Measurements from ENCODE around the gene MRPL27.
"Not testable (repeated sequence)": the region's sequence is repeated elsewhere in the genome, so short reads cannot be mapped to it uniquely, and the experiment has no call there.

MRPL27 gene

DNA sequence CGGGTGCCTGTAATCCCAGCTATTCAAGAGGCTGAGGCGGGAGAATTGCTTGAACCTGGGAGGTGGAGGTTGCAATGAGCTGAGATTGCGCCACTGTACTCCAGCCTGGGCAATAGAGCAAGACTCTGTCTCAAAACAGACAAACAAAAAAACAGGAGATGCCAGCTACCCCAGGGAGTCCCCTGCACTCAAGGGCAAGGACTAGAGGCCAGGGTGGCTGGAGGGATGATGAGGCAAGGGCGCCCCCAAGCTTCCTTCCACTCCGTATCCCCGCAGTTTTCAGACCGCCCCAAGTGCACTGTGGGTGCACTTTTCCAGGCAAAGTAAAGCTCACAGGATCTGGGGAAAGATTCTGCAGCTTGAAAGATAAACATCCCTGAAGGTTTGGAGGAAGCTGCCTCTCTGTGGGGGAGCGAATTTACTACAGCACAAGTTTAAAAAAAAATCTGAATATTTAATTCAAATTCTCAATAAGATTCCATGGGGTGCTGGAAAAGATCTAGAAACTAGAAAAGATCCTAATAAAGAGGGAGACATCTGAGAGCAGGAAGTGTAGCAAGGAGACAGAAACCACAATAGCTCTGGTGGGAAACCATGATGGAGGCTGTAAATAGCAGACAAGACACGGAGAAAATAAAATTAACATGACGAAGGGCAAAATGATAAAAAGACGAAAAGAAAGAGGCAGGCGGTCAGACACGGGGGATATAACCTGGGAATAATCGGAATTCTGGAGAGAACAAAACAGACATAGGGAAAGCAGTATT is 39.5 kb downstream of the MRPL27 start:
- not testable (repeated sequence) for H3K9me3 ChIP-seq (ENCODE audit: low read length); H3K9ac ChIP-seq (ENCODE audit: low read length); H3K4me1 ChIP-seq (ENCODE audit: insufficient read depth, low read length); H3K27me3 ChIP-seq (ENCODE audit: control insufficient read depth in 1 of 2, insufficient read depth in 2 of 2, low read length in 2 of 2); H3K36me3 ChIP-seq (ENCODE audit: insufficient read depth, low read length); H3K27ac ChIP-seq (ENCODE audit: low read depth, low read length); H3K4me3 ChIP-seq (ENCODE audit: low read depth in 1 of 2, low read length in 2 of 2)

DNA sequence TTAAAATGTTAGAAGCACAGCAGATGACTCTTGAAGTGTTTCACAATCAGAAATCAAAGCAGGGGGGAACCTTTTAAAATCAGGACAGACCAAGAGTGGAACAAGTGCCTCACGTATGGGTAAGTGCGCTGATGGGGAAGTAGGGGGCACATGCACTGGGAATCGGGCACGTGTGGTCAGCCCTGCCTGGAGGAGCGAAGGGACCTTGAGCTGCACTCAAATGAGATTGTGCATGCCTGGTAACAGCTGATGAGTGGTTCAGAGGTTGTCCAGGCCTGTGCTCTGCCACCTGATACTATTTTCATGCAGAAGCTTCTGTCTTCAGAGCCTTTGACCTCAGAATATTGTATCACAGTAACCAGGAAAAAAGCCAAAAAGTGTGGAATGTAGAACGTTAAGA is 40.8 kb downstream of the MRPL27 start:
- H3K9me3 ChIP-seq (ENCODE audit: low read length) = no peaks in the 10 kb centered on the region
- H3K27ac ChIP-seq (ENCODE audit: low read depth, low read length) = no peak overlapping the region
- no peak overlapping the region for H3K4me3 ChIP-seq (ENCODE audit: low read depth in 1 of 2, low read length in 2 of 2)
- no peaks in the 10 kb centered on the region for H3K27me3 ChIP-seq (ENCODE audit: control insufficient read depth in 1 of 2, insufficient read depth in 2 of 2, low read length in 2 of 2)
- H3K36me3 ChIP-seq (ENCODE audit: insufficient read depth, low read length) = no peaks in the 10 kb centered on the region
- H3K9ac ChIP-seq (ENCODE audit: low read length) = no peak overlapping the region
- no peaks in the 10 kb centered on the region for H3K4me1 ChIP-seq (ENCODE audit: insufficient read depth, low read length)

DNA sequence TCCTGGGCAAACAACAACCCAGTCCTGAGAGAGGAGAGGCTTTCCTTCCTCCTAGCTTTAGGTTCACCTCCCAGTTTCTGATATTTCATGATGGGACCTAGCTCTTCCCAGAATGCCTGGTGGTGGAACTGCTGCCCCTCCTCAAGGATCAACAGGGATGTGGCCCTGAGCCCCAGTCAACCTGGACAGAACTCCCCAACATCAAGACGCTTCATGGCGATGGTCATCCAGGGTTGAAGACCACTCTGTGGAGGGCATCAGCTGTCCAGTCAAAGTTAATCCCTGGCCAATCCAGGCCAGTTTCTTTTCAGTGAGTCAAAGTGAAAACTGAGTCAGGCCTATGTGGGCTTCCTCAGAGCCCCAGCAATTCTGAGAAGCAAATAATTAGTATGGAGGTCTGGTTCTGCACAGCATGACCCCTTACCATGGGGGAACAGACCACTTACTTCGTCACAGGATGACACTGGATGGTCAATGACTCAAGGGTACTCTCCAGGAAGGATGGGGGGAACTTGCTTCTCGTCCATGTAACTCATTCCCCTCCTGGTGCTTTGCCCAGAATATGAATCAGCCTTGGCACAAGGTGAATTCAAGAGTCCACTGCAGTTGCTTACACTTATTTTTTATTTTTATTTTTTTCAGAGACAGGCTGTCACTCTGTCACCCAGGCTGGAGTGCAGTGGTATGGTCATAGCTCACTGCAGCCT is 41.7 kb downstream of the MRPL27 start:
- Histone ChIP-seq H3K4me3 (ENCODE audit: low read depth in 1 of 2, low read length in 2 of 2) (no peak overlapping the region), H3K27me3 (ENCODE audit: control insufficient read depth in 1 of 2, insufficient read depth in 2 of 2, low read length in 2 of 2) (no peaks in the 10 kb centered on the region), H3K9me3 (ENCODE audit: low read length) (no peaks in the 10 kb centered on the region), H3K4me1 (ENCODE audit: insufficient read depth, low read length) (no peaks in the 10 kb centered on the region), H3K36me3 (ENCODE audit: insufficient read depth, low read length) (no peaks in the 10 kb centered on the region), H3K27ac (ENCODE audit: low read depth, low read length) (no peak overlapping the region), H3K9ac (ENCODE audit: low read length) (no peak overlapping the region)

- no peaks in the 10 kb centered on the region for H3K9me3 ChIP-seq (ENCODE audit: low read length)
- H3K9ac ChIP-seq (ENCODE audit: low read length) = no peak overlapping the region
- no peaks in the 10 kb centered on the region for H3K4me1 ChIP-seq (ENCODE audit: insufficient read depth, low read length)
- H3K36me3 ChIP-seq (ENCODE audit: insufficient read depth, low read length) = no peaks in the 10 kb centered on the region
- no peak overlapping the region for H3K27ac ChIP-seq (ENCODE audit: low read depth, low read length)
- H3K4me3 ChIP-seq (ENCODE audit: low read depth in 1 of 2, low read length in 2 of 2) = no peak overlapping the region
- H3K27me3 ChIP-seq (ENCODE audit: control insufficient read depth in 1 of 2, insufficient read depth in 2 of 2, low read length in 2 of 2) = no peaks in the 10 kb centered on the region
These were observed 42.7 kb downstream of the MRPL27 start for GRCh38 chr17:50330151-50330775.

- Histone ChIP-seq H3K4me1 (ENCODE audit: insufficient read depth, low read length) (no peaks in the 10 kb centered on the region), H3K9ac (ENCODE audit: low read length) (no peak overlapping the region), H3K4me3 (ENCODE audit: low read depth in 1 of 2, low read length in 2 of 2) (no peak overlapping the region), H3K27me3 (ENCODE audit: control insufficient read depth in 1 of 2, insufficient read depth in 2 of 2, low read length in 2 of 2) (no peaks in the 10 kb centered on the region), H3K27ac (ENCODE audit: low read depth, low read length) (no peak overlapping the region), H3K9me3 (ENCODE audit: low read length) (no peaks in the 10 kb centered on the region), H3K36me3 (ENCODE audit: insufficient read depth, low read length) (no peaks in the 10 kb centered on the region)
These were observed 43.3 kb downstream of the MRPL27 start for GRCh38 chr17:50329716-50330115.

- Histone ChIP-seq H3K4me1 (ENCODE audit: insufficient read depth, low read length) (no peaks in the 10 kb centered on the region), H3K27ac (ENCODE audit: low read depth, low read length) (no peak overlapping the region)
These were observed 44.3 kb downstream of the MRPL27 start for GRCh38 chr17:50328363-50329325.

GRCh38 chr17:50326831-50327364 is 46.1 kb downstream of the MRPL27 start:
- Histone ChIP-seq H3K9me3 (ENCODE audit: low read length) (no peaks in the 10 kb centered on the region), H3K36me3 (ENCODE audit: insufficient read depth, low read length) (no peaks in the 10 kb centered on the region), H3K4me3 (ENCODE audit: low read depth in 1 of 2, low read length in 2 of 2) (no peak overlapping the region), H3K9ac (ENCODE audit: low read length) (no peak overlapping the region), H3K27ac (ENCODE audit: low read depth, low read length) (no peak overlapping the region), H3K27me3 (ENCODE audit: control insufficient read depth in 1 of 2, insufficient read depth in 2 of 2, low read length in 2 of 2) (no peaks in the 10 kb centered on the region), H3K4me1 (ENCODE audit: insufficient read depth, low read length) (no peaks in the 10 kb centered on the region)

More at GRCh38 chr17:50328363-50329325, 44.3 kb downstream of the MRPL27 start:
- Histone ChIP-seq H3K36me3 (ENCODE audit: insufficient read depth, low read length) (no peaks in the 10 kb centered on the region), H3K27me3 (ENCODE audit: control insufficient read depth in 1 of 2, insufficient read depth in 2 of 2, low read length in 2 of 2) (no peaks in the 10 kb centered on the region), H3K4me3 (ENCODE audit: low read depth in 1 of 2, low read length in 2 of 2) (no peak overlapping the region), H3K9ac (ENCODE audit: low read length) (no peak overlapping the region), H3K9me3 (ENCODE audit: low read length) (no peaks in the 10 kb centered on the region)

DNA sequence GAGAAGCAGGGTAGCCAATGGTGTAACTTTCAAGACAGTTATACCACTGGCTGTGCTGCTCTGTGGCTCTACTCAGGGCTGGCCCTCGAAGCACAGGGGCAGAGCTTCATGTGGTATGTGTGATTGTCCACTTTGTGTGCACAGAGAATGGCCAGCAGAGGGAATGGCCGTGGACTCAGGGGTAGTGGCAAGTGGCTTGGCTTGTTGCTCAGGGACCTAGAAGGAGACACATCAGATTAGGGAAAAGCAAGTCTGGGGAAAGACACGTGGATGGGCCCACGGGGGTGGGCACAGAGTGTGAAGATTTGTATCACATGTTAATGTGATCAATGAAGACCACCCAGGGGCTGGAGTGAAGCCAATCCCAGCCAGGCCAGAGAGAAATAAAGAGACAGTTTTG is 47.1 kb downstream of the MRPL27 start:
- Histone ChIP-seq H3K9ac (ENCODE audit: low read length) (no peak overlapping the region), H3K9me3 (ENCODE audit: low read length) (no peaks in the 10 kb centered on the region), H3K27me3 (ENCODE audit: control insufficient read depth in 1 of 2, insufficient read depth in 2 of 2, low read length in 2 of 2) (no peaks in the 10 kb centered on the region)

DNA sequence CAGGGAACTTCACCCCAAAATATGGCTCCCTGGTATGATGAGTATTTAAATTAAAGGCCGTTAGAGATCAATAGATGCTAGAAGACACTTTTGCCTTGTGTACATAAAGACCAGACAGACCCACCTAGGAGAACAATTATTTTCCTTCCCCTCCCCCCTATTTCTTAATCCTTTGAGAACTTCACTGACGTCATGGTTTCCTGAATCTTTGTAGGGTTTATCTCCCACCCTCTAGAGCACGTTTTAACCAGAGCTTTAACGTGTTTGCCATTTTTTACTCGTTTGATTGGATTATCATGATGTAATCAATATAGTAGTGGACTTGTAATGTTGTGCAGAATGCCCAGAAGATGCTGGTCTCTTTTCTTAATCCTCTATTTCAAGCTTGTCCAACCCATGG is 49.9 kb downstream of the MRPL27 start:
- no peak overlapping the region for H3K27ac ChIP-seq (ENCODE audit: low read depth, low read length)
- no peak overlapping the region for H3K9ac ChIP-seq (ENCODE audit: low read length)
- no peaks in the 10 kb centered on the region for H3K9me3 ChIP-seq (ENCODE audit: low read length)
- no peaks in the 10 kb centered on the region for H3K4me1 ChIP-seq (ENCODE audit: insufficient read depth, low read length)
- H3K27me3 ChIP-seq (ENCODE audit: control insufficient read depth in 1 of 2, insufficient read depth in 2 of 2, low read length in 2 of 2) = no peaks in the 10 kb centered on the region
- H3K4me3 ChIP-seq (ENCODE audit: low read depth in 1 of 2, low read length in 2 of 2) = no peak overlapping the region
- no peaks in the 10 kb centered on the region for H3K36me3 ChIP-seq (ENCODE audit: insufficient read depth, low read length)

More for the DNA sequence above, 47.1 kb downstream of the MRPL27 start:
- Histone ChIP-seq H3K4me1 (ENCODE audit: insufficient read depth, low read length) (no peaks in the 10 kb centered on the region), H3K4me3 (ENCODE audit: low read depth in 1 of 2, low read length in 2 of 2) (no peak overlapping the region), H3K36me3 (ENCODE audit: insufficient read depth, low read length) (no peaks in the 10 kb centered on the region), H3K27ac (ENCODE audit: low read depth, low read length) (no peak overlapping the region)

DNA sequence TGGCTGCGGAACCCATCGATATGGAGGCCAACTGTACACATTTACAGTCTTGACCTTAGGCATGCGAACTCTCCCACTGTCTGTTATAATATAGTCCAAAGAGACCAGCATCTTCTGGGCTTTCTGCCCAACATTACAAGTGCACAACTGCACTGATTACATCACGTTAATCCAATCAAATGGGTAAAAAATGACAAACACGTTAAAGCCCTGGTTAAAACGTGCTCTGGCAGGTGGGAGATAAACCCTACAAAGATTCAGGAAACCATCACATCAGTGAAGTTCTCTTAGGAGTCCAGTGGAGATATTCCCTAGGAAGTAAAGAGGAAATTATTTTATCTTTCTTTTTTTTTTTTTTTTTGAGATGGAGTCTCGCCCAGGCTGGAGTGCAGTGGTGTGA is 50.7 kb downstream of the MRPL27 start:
- no peaks in the 10 kb centered on the region for H3K36me3 ChIP-seq (ENCODE audit: insufficient read depth, low read length)
- no peak overlapping the region for H3K4me3 ChIP-seq (ENCODE audit: low read depth in 1 of 2, low read length in 2 of 2)
- no peaks in the 10 kb centered on the region for H3K9me3 ChIP-seq (ENCODE audit: low read length)
- no peak overlapping the region for H3K9ac ChIP-seq (ENCODE audit: low read length)
- no peak overlapping the region for H3K27ac ChIP-seq (ENCODE audit: low read depth, low read length)
- H3K4me1 ChIP-seq (ENCODE audit: insufficient read depth, low read length) = no peaks in the 10 kb centered on the region
- H3K27me3 ChIP-seq (ENCODE audit: control insufficient read depth in 1 of 2, insufficient read depth in 2 of 2, low read length in 2 of 2) = no peaks in the 10 kb centered on the region
